CD14-positive monocyte (primary cell): Measurements from ENCODE around the gene PHLDB3. TPM values are rescaled to one million over a fixed set of nuclear protein-coding genes. Genes with fewer than 3 reads are reported as not detected.

Source experiments
- DNase-seq, 3 donors: peaks; one replicate each; pipeline ENCODE4 v3.0.0-alpha.2; 2011 to 2022
- H2AFZ ChIP-seq: 2 replicates; pipeline ENCODE4 v1.6.0; 2012; ENCODE audit warnings: mild to moderate bottlenecking, low read depth, low read length, inconsistent platforms; ENCODE audit not compliant: insufficient read depth, poor library complexity, severe bottlenecking
- H3K27ac ChIP-seq, 2 donors: 1 replicate in 1 of 2; 2 replicates in 1 of 2; pipeline ENCODE4 v1.5.1; 2012 to 2013; ENCODE audit warnings: low read length in 2 of 2, control low read depth in 1 of 2, inconsistent platforms in 1 of 2, low read depth in 1 of 2, mild to moderate bottlenecking in 1 of 2
- H3K27me3 ChIP-seq, 2 donors: one replicate each; pipeline versions ENCODE4 v1.6.0 to v1.6.1; 2011 to 2013; ENCODE audit warnings: low read length in 2 of 2; ENCODE audit not compliant: control insufficient read depth in 2 of 2, insufficient read depth in 2 of 2
- H3K36me3 ChIP-seq, 2 donors: replicated peaks in 1 of 2; 1 replicate in 1 of 2; 2 replicates in 1 of 2; pipeline versions ENCODE4 v1.5.1 to v1.6.1; 2012 to 2013; ENCODE audit warnings: low read length in 2 of 2, control low read depth in 1 of 2, inconsistent platforms in 1 of 2, mild to moderate bottlenecking in 1 of 2; ENCODE audit not compliant: insufficient read depth in 2 of 2, control insufficient read depth in 1 of 2
- H3K4me1 ChIP-seq, 2 donors: 1 replicate in 1 of 2; 2 replicates in 1 of 2; pipeline versions ENCODE4 v1.5.1 to v1.6.1; 2012 to 2013; ENCODE audit warnings: low read length in 2 of 2, control low read depth in 1 of 2, inconsistent platforms in 1 of 2, mild to moderate bottlenecking in 1 of 2, moderate library complexity in 1 of 2; ENCODE audit not compliant: insufficient read depth in 2 of 2, control insufficient read depth in 1 of 2
- H3K4me2 ChIP-seq: replicated peaks from 2 replicates; pipeline ENCODE3; 2012; ENCODE audit warnings: low read length, moderate library complexity, mild to moderate bottlenecking; ENCODE audit not compliant: poor library complexity, severe bottlenecking; ENCODE audit errors: extremely low read depth
- H3K4me3 ChIP-seq, 3 experiments: fragments of 200-600 bp in 1 of 3; sonication (generic) in 1 of 3; replicated peaks in 1 of 3; 1 replicate in 2 of 3; 2 replicates in 1 of 3; pipeline ENCODE4 v1.5.1; 2011 to 2013; ENCODE audit warnings: low read length in 3 of 3, mild to moderate bottlenecking in 3 of 3, control low read depth in 2 of 3, low read depth in 2 of 3, inconsistent platforms in 1 of 3, moderate library complexity in 1 of 3
- H3K79me2 ChIP-seq: 2 replicates; pipeline ENCODE4 v1.6.0; 2012; ENCODE audit warnings: mild to moderate bottlenecking, control low read depth, inconsistent platforms, low read length, moderate library complexity; ENCODE audit not compliant: insufficient read depth
- H3K9ac ChIP-seq: 2 replicates; pipeline ENCODE4 v1.6.0; 2017; ENCODE audit warnings: low read length, mild to moderate bottlenecking; ENCODE audit not compliant: insufficient read depth, poor library complexity, severe bottlenecking
- H3K9me3 ChIP-seq, 2 donors: replicated peaks in 1 of 2; 1 replicate in 1 of 2; 2 replicates in 1 of 2; pipeline versions ENCODE4 v1.5.1 to v1.6.1; 2012 to 2013; ENCODE audit warnings: low read length in 2 of 2, control low read depth in 1 of 2; ENCODE audit not compliant: control insufficient read depth in 1 of 2, insufficient read depth in 1 of 2
- H4K20me1 ChIP-seq: 2 replicates; pipeline ENCODE4 v1.6.0; 2012; ENCODE audit warnings: mild to moderate bottlenecking, low read length, control low read depth, moderate library complexity; ENCODE audit not compliant: insufficient read depth
- H3K27ac Mint-ChIP-seq, 7 donors: one replicate each; pipeline ENCODE4 v1.8.0; 2020; ENCODE audit warnings: mild to moderate bottlenecking in 7 of 7, mixed read lengths in 7 of 7, moderate library complexity in 6 of 7, inconsistent platforms in 2 of 7
- H3K27me3 Mint-ChIP-seq, 3 donors: one replicate each; pipeline ENCODE4 v1.8.0; 2021 to 2022; ENCODE audit warnings: low read depth in 3 of 3, mild to moderate bottlenecking in 3 of 3, mixed read lengths in 3 of 3, moderate library complexity in 3 of 3, inconsistent platforms in 1 of 3
- H3K36me3 Mint-ChIP-seq, 2 donors: one replicate each; pipeline ENCODE4 v1.8.0; 2020; ENCODE audit warnings: mixed read lengths in 2 of 2, inconsistent platforms in 1 of 2, mild to moderate bottlenecking in 1 of 2
- H3K4me1 Mint-ChIP-seq: one replicate; pipeline ENCODE4 v1.8.0; 2020; ENCODE audit warnings: mild to moderate bottlenecking, mixed read lengths
- H3K4me3 Mint-ChIP-seq, 2 donors: one replicate each; pipeline ENCODE4 v1.8.0; 2020; ENCODE audit warnings: mild to moderate bottlenecking in 2 of 2, mixed read lengths in 2 of 2, moderate library complexity in 1 of 2
- H3K9me3 Mint-ChIP-seq, 7 donors: one replicate each; pipeline ENCODE4 v1.8.0; 2020 to 2022; ENCODE audit warnings: mixed read lengths in 7 of 7, mild to moderate bottlenecking in 6 of 7, moderate library complexity in 6 of 7, inconsistent platforms in 2 of 7
- WGBS: methylation state at CpG from one replicate; pipeline ENCODE4 v1.1.5; 2013; ENCODE audit warnings: missing lambda C conversion rate; ENCODE audit not compliant: insufficient coverage; 5-methylcytosine and 5-hydroxymethylcytosine counted together
- intact Hi-C, 2 donors: fragments of 100-400 bp; cut with micrococcal nuclease; formaldehyde crosslinking; loops; one replicate each; pipeline versions ENCODE4 v1.15.0 to v1.15.1; 2023
- polyA plus RNA-seq, 3 donors: library from polyadenylated mRNA; depleted of rRNA in 1 of 3; unstranded in 2 of 3; stranded (reverse) in 1 of 3; fragments of 300-500 nt in 2 of 3; fragments of >200 nt in 1 of 3; fragmentation: Illumina TruSeq in 2 of 3; gene quantifications; 1 replicate in 2 of 3; 2 replicates in 1 of 3; pipeline ENCODE4 v1.2.3, GENCODE V29; 2012 to 2021
- TF ChIP-seq, protein P1 (sequence below): fragments of 200-600 bp; IDR thresholded peaks from one replicate; pipeline ENCODE4 v1.8.0; 2022; ENCODE audit warnings: antibody characterized with exemption, mild to moderate bottlenecking

The PHLDB3 gene
- polyA plus RNA-seq, 3 donors = 1.4 to 3.4 (median 1.7) TPM

DNA sequence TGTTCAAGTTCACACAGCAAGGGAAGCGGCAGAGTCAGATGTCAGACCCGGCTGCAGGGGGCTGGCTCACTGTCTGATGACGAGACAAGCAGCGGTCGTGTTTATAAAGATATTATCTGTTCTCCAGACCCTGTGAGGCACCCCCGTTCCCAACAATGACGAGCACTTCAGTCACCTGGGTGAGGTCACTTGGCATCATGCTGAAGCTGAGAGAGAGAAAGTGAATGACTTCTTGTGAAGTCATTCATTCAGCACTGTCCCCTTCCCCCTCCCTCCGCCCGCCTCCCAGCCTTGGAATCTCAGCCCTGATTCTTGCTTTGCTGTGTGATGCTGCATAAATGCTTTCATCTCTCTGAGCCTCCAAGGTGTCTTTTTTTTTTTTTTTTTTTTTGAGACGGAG, 34.3 kb downstream of the PHLDB3 start:
- Mint-ChIP-seq H3K27me3 (peaks cover 7 to 16% (median 8%) of the 10 kb centered on the region in 3 donors), H3K9me3 (peaks cover 0 to 3% (median 0%) of the 10 kb centered on the region in 7 donors), H3K4me1 (peaks cover 42% of the 10 kb centered on the region), H3K36me3 (peaks cover 4 to 9% of the 10 kb centered on the region in 2 donors), H3K4me3 (no peak overlapping the region), H3K27ac (peak overlapping the region in 2 of 7 donors; percentile 20 to 27)
- TF ChIP-seq, protein P1, sequence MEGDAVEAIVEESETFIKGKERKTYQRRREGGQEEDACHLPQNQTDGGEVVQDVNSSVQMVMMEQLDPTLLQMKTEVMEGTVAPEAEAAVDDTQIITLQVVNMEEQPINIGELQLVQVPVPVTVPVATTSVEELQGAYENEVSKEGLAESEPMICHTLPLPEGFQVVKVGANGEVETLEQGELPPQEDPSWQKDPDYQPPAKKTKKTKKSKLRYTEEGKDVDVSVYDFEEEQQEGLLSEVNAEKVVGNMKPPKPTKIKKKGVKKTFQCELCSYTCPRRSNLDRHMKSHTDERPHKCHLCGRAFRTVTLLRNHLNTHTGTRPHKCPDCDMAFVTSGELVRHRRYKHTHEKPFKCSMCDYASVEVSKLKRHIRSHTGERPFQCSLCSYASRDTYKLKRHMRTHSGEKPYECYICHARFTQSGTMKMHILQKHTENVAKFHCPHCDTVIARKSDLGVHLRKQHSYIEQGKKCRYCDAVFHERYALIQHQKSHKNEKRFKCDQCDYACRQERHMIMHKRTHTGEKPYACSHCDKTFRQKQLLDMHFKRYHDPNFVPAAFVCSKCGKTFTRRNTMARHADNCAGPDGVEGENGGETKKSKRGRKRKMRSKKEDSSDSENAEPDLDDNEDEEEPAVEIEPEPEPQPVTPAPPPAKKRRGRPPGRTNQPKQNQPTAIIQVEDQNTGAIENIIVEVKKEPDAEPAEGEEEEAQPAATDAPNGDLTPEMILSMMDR = no peak
- no peak for DNase-seq
- Histone ChIP-seq H3K27ac (no peak overlapping the region), H3K36me3 (no peaks in the 10 kb centered on the region), H3K27me3 (no peaks in the 10 kb centered on the region), H3K4me1 (peaks cover 41 to 45% of the 10 kb centered on the region in 2 donors), H4K20me1 (no peaks in the 10 kb centered on the region), H3K4me2 (no peak overlapping the region), H3K79me2 (no peaks in the 10 kb centered on the region), H2AFZ (no peak overlapping the region), H3K4me3 (no peak overlapping the region), H3K9ac (no peak overlapping the region), H3K9me3 (no peaks in the 10 kb centered on the region)
- intact Hi-C loops = no loop called here
- WGBS = 91% methylated on average over 5 of the region's 10 CpGs

DNA sequence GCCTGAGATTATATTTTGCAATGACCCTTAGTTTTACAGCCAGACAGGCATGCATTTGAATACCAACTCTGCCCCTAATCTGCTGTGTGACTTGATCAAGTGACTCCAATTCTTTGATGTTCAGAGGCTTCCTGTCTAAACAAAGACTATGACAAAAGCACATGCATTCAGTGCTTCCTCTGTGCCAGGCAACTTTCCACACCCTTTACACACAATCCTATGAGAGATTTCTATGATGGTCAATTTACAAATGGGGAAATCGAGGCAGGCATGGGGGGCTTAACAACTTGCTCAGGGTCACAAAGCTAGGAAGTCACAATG, 35.4 kb downstream of the PHLDB3 start:
- no peak overlapping the region for H3K27ac ChIP-seq
- H3K36me3 ChIP-seq = no peaks in the 10 kb centered on the region
- no peak for DNase-seq
- no peak overlapping the region for H3K9ac ChIP-seq
- WGBS = no CpG with 5 or more reads among the region's 1 CpG
- peaks cover 45 to 46% of the 10 kb centered on the region in 2 donors for H3K4me1 ChIP-seq
- H3K36me3 Mint-ChIP-seq = peaks cover 2 to 6% of the 10 kb centered on the region in 2 donors
- TF ChIP-seq, protein P1 = no peak
- H3K27ac Mint-ChIP-seq = peak overlapping the region in 2 of 7 donors; percentile 40 to 45
- no peaks in the 10 kb centered on the region for H4K20me1 ChIP-seq
- no peaks in the 10 kb centered on the region for H3K79me2 ChIP-seq
- no peak overlapping the region for H3K4me2 ChIP-seq
- intact Hi-C loops = no loop called here
- H3K4me3 Mint-ChIP-seq = no peak overlapping the region
- peaks cover 0 to 3% (median 0%) of the 10 kb centered on the region in 7 donors for H3K9me3 Mint-ChIP-seq
- H3K27me3 Mint-ChIP-seq = peaks cover 10 to 16% (median 13%) of the 10 kb centered on the region in 3 donors
- H3K4me3 ChIP-seq = no peak overlapping the region
- no peaks in the 10 kb centered on the region for H3K27me3 ChIP-seq
- no peaks in the 10 kb centered on the region for H3K9me3 ChIP-seq
- H2AFZ ChIP-seq = no peak overlapping the region
- peaks cover 45% of the 10 kb centered on the region for H3K4me1 Mint-ChIP-seq
